ENCODE data around the gene GPC5. TPM values are rescaled to one million over a fixed set of nuclear protein-coding genes. Genes with fewer than 3 reads are reported as not detected.

Gene GPC5
- total and polyA plus RNA-seq, 2 of the 13 experiments (the other 11 are each of a cell fraction or from before 2014, with no cell fraction given), result 0.02 to 0.07 TPM

DNA sequence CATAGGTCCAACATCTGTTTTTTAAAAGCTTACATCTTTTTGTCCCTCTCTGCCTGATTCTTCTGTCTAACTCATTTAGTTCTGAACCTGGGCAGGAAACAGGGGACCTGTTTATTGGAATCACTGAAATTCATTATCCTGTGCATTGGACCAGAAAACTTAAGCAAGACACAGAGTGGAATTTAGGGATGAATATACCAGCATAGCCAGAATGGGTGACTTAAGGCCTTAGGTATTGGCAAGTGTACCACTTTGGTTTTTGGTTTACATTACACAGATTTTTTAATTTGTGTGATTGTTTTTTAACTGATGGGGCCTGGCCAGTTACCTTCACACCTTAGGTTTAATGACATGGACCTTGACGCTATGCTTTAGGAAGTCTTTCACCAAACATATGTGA lies 232.5 kb downstream of the GPC5 start:
- CTCF ChIA-PET (ENCODE audit: low intra/inter-chr PET ratio, low total read pairs), result no interaction called here
- POLR2A ChIA-PET, result no interaction called here
- no peak for ATAC-seq

DNA sequence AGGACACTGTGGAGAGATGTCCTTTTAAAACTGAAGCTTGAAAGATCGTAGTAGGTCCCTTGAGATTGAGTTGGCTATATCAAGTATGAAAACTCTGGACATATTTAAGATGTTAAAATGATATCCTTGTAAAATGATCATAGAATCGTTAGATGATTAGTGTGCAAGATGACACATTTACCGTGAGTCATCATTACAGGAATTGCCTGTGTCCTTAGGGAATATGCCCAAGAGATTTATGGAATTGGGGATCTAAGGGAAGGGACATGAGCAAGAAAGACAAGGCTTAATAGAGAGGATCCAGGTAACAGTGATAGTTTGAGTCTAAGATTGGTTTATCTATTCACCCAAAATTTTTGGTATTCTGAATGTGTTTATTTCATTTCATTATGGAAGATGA lies 233.7 kb downstream of the GPC5 start:
- H4K20me1 ChIP-seq (ENCODE audit: insufficient read depth, low read length), result no peaks in the 10 kb centered on the region
- intact Hi-C loops (cut with micrococcal nuclease; ENCODE audit: unreplicated experiment) (no loop called here), in situ Hi-C loops (cut with HindIII; ENCODE audit: extremely low pct_ligation_motif_present, low pct_unique_long_range_greater_than_20kb) (no loop called here)
- H2AFZ ChIP-seq (ENCODE audit: low read length), result no peak overlapping the region
- H3K4me2 ChIP-seq (ENCODE audit: low read depth, low read length), result no peak overlapping the region
- TF ChIP-seq KMT2B (CRISPR knock-in tag; IDR thresholded peaks at IDR 0.05) (no peak), ZFP82 (CRISPR knock-in tag; IDR thresholded peaks at IDR 0.05; ENCODE audit: borderline replicate concordance) (no peak), NFRKB (IDR thresholded peaks at IDR 0.05) (no peak), ZNF615 (CRISPR knock-in tag; IDR thresholded peaks at IDR 0.05; ENCODE audit: borderline replicate concordance) (no peak), ZNF546 (CRISPR knock-in tag; conservative IDR thresholded peaks at IDR 0.05) (no peak), KDM5A (IDR thresholded peaks at IDR 0.05; ENCODE audit: borderline replicate concordance, low read length) (no peak)
- TF ChIP-seq, protein P1, sequence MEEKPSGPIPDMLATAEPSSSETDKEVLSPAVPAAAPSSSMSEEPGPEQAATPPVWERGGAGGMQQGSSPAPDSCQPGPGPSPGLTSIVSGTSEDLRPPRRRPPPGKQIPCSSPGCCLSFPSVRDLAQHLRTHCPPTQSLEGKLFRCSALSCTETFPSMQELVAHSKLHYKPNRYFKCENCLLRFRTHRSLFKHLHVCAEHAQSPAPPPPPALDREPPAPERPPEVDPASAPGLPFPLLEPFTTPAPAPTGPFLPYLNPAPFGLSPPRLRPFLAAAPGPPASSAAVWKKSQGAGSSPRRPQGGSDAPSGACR (CRISPR knock-in tag; IDR thresholded peaks at IDR 0.05), result no peak
- H3K4me1 ChIP-seq (ENCODE audit: insufficient read depth, low read length), result no peaks in the 10 kb centered on the region
- H3K9ac ChIP-seq (ENCODE audit: insufficient read depth, low read depth, low read length), result no peak overlapping the region
- H3K4me3 ChIP-seq (replicated peaks in 1 of 3; ENCODE audit: insufficient read depth in 1 of 3, low read depth in 2 of 3, low read length in 3 of 3), result no peak overlapping the region
- H3K36me3 ChIP-seq (replicated peaks in 1 of 2; ENCODE audit: control insufficient read depth in 1 of 2, insufficient read depth in 2 of 2, low read length in 2 of 2), result no peaks in the 10 kb centered on the region
- H3K27ac ChIP-seq (ENCODE audit: extremely low read length, insufficient read depth, low read length), result no peak overlapping the region
- FAIRE-seq (no peak), DNase-seq (ENCODE audit: low spot score) (no peak), ATAC-seq (no peak)
- no peaks in the 10 kb centered on the region for H3K27me3 ChIP-seq (ENCODE audit: control insufficient read depth in 1 of 2, insufficient read depth in 2 of 2, low read length in 2 of 2)
- 0% methylated on average over 3 of the region's 3 CpGs for WGBS (ENCODE audit: low lambda C conversion rate)
- no peaks in the 10 kb centered on the region for H3K79me2 ChIP-seq (ENCODE audit: insufficient read depth, low read length)
- H3K9me3 ChIP-seq (ENCODE audit: low read length), result no peaks in the 10 kb centered on the region
- BruUV-seq (replicated peaks), result no TSS peak
- CTCF ChIA-PET (ENCODE audit: low intra/inter-chr PET ratio, low total read pairs), result no interaction called here
- POLR2A ChIA-PET, result no interaction called here

More for the DNA sequence above, 232.5 kb downstream of the GPC5 start:
- H3K9ac ChIP-seq (ENCODE audit: insufficient read depth, low read depth, low read length), result no peak overlapping the region
- H4K20me1 ChIP-seq (ENCODE audit: insufficient read depth, low read length), result no peaks in the 10 kb centered on the region
- TF ChIP-seq, protein P2, sequence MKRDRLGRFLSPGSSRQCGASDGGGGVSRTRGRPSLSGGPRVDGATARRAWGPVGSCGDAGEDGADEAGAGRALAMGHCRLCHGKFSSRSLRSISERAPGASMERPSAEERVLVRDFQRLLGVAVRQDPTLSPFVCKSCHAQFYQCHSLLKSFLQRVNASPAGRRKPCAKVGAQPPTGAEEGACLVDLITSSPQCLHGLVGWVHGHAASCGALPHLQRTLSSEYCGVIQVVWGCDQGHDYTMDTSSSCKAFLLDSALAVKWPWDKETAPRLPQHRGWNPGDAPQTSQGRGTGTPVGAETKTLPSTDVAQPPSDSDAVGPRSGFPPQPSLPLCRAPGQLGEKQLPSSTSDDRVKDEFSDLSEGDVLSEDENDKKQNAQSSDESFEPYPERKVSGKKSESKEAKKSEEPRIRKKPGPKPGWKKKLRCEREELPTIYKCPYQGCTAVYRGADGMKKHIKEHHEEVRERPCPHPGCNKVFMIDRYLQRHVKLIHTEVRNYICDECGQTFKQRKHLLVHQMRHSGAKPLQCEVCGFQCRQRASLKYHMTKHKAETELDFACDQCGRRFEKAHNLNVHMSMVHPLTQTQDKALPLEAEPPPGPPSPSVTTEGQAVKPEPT (CRISPR knock-in tag; IDR thresholded peaks at IDR 0.05; ENCODE audit: low read depth), result no peak
- TF ChIP-seq ZNF839 (CRISPR knock-in tag; IDR thresholded peaks at IDR 0.05; ENCODE audit: borderline replicate concordance), result no peak
- DNase-seq (ENCODE audit: low spot score), result no peak
- H3K4me3 ChIP-seq (replicated peaks in 1 of 3; ENCODE audit: insufficient read depth in 1 of 3, low read depth in 2 of 3, low read length in 3 of 3), result no peak overlapping the region
- no peaks in the 10 kb centered on the region for H3K4me1 ChIP-seq (ENCODE audit: insufficient read depth, low read length)
- WGBS (ENCODE audit: low lambda C conversion rate), result 68% methylated on average over 1 of the region's 1 CpG
- no peaks in the 10 kb centered on the region for H3K79me2 ChIP-seq (ENCODE audit: insufficient read depth, low read length)
- no peak overlapping the region for H2AFZ ChIP-seq (ENCODE audit: low read length)
- H3K9me3 ChIP-seq (ENCODE audit: low read length), result no peaks in the 10 kb centered on the region
- BruUV-seq (replicated peaks), result no TSS peak
- in situ Hi-C loops (cut with HindIII; ENCODE audit: extremely low pct_ligation_motif_present, low pct_unique_long_range_greater_than_20kb), result no loop called here
- no peak overlapping the region for H3K27ac ChIP-seq (ENCODE audit: extremely low read length, insufficient read depth, low read length)
- no peaks in the 10 kb centered on the region for H3K36me3 ChIP-seq (replicated peaks in 1 of 2; ENCODE audit: control insufficient read depth in 1 of 2, insufficient read depth in 2 of 2, low read length in 2 of 2)
- FAIRE-seq, result no peak
- no peaks in the 10 kb centered on the region for H3K27me3 ChIP-seq (ENCODE audit: control insufficient read depth in 1 of 2, insufficient read depth in 2 of 2, low read length in 2 of 2)
- intact Hi-C loops (cut with micrococcal nuclease; ENCODE audit: unreplicated experiment), result no loop called here
- no peak overlapping the region for H3K4me2 ChIP-seq (ENCODE audit: low read depth, low read length)

Measured in HepG2 (cell line).